GM23338 (cell line): Measurements from ENCODE around the gene KDM4C. TPM values are rescaled to one million over a fixed set of nuclear protein-coding genes. Genes with fewer than 3 reads are reported as not detected.
A peak's percentile ranks its signal among the peaks of the same experiment; 100 is the strongest.
"Not testable (repeated sequence)": the region's sequence is repeated elsewhere in the genome, so short reads cannot be mapped to it uniquely, and the experiment has no call there.

Experiments used
- ATAC-seq: fragments of 200-7000 bp; cut with Tn5 transposase; 3 replicates; pipeline ENCODE4 v1.9.1; 2020
- DNase-seq: peaks from one replicate; pipeline ENCODE4 v3.0.0-alpha.2; 2015; ENCODE audit warnings: low spot score
- H2AFZ ChIP-seq: fragments of 200-600 bp; sonication (generic); 2 replicates; pipeline ENCODE4 v1.8.0; 2016; ENCODE audit warnings: antibody characterized with exemption, mild to moderate bottlenecking, moderate library complexity
- H3F3A ChIP-seq: fragments of 200-600 bp; sonication (generic); replicated peaks from 2 replicates; pipeline ENCODE4 v1.8.0; 2017; ENCODE audit warnings: antibody characterized with exemption, mixed run types, low read depth
- H3K27ac ChIP-seq: fragments of 200-600 bp; sonication (generic); 2 replicates; pipeline ENCODE4 v1.6.1; 2016; ENCODE audit warnings: low read depth
- H3K27me3 ChIP-seq: fragments of 200-600 bp; sonication (generic); 2 replicates; pipeline ENCODE4 v1.8.0; 2016; ENCODE audit warnings: mild to moderate bottlenecking, mixed run types, moderate library complexity; ENCODE audit not compliant: insufficient read depth
- H3K36me3 ChIP-seq: fragments of 200-600 bp; sonication (generic); 2 replicates; pipeline ENCODE4 v1.8.0; 2016; ENCODE audit warnings: mild to moderate bottlenecking; ENCODE audit not compliant: insufficient read depth
- H3K4me1 ChIP-seq: fragments of 200-600 bp; sonication (generic); 2 replicates; pipeline ENCODE4 v1.8.0; 2016; ENCODE audit warnings: mild to moderate bottlenecking, moderate library complexity; ENCODE audit not compliant: insufficient read depth
- H3K4me2 ChIP-seq: fragments of 200-600 bp; sonication (generic); 2 replicates; pipeline ENCODE4 v1.7.1; 2017; ENCODE audit warnings: mixed run types
- H3K4me3 ChIP-seq: fragments of 200-600 bp; sonication (generic); 2 replicates; pipeline ENCODE4 v1.6.1; 2016; ENCODE audit warnings: mixed run types
- H3K79me2 ChIP-seq: fragments of 200-600 bp; sonication (generic); replicated peaks from 2 replicates; pipeline ENCODE4 v1.8.0; 2017; ENCODE audit warnings: mild to moderate bottlenecking; ENCODE audit not compliant: insufficient read depth
- H3K9me2 ChIP-seq: fragments of 200-600 bp; sonication (generic); 2 replicates; pipeline ENCODE4 v1.8.0; 2017; ENCODE audit not compliant: insufficient read depth
- H4K20me1 ChIP-seq: fragments of 200-600 bp; sonication (generic); replicated peaks from 2 replicates; pipeline ENCODE4 v1.8.0; 2017; ENCODE audit warnings: mild to moderate bottlenecking; ENCODE audit not compliant: insufficient read depth
- H3K27ac Mint-ChIP-seq: 2 replicates; pipeline ENCODE4 v1.8.0; 2020; ENCODE audit warnings: inconsistent platforms, mild to moderate bottlenecking, moderate library complexity, mixed read lengths
- H3K27me3 Mint-ChIP-seq: 3 replicates; pipeline ENCODE4 v1.8.0; 2022; ENCODE audit warnings: low read depth, mild to moderate bottlenecking, moderate library complexity, mixed read lengths, inconsistent platforms; ENCODE audit not compliant: insufficient read depth, poor library complexity
- H3K36me3 Mint-ChIP-seq: 3 replicates; pipeline ENCODE4 v1.8.0; 2021; ENCODE audit warnings: low read depth, mild to moderate bottlenecking, inconsistent platforms, moderate library complexity, mixed read lengths
- H3K4me1 Mint-ChIP-seq: 3 replicates; pipeline ENCODE4 v1.8.0; 2020; ENCODE audit warnings: mild to moderate bottlenecking, inconsistent platforms, mixed read lengths
- H3K4me3 Mint-ChIP-seq: 3 replicates; pipeline ENCODE4 v1.8.0; 2021; ENCODE audit warnings: moderate library complexity, mild to moderate bottlenecking, inconsistent platforms, mixed read lengths
- H3K9me3 Mint-ChIP-seq: 3 replicates; pipeline ENCODE4 v1.8.0; 2020; ENCODE audit warnings: moderate library complexity, mild to moderate bottlenecking, inconsistent platforms, mixed read lengths
- EZH2 ChIP-seq: fragments of 200-600 bp; sonication (generic); IDR thresholded peaks from one replicate; pipeline ENCODE4 v1.8.0; 2017; ENCODE audit warnings: antibody characterized with exemption, mild to moderate bottlenecking, low read depth; ENCODE audit not compliant: unreplicated experiment
- EZH2phosphoT487 ChIP-seq: fragments of 200-600 bp; sonication (generic); IDR thresholded peaks from one replicate; pipeline ENCODE4 v1.8.1; 2018; ENCODE audit warnings: antibody characterized with exemption; ENCODE audit not compliant: unreplicated experiment
- JUNB ChIP-seq: IDR thresholded peaks from one replicate; pipeline ENCODE4 v1.6.1; 2016; ENCODE audit warnings: antibody characterized with exemption; ENCODE audit not compliant: unreplicated experiment
- NANOG ChIP-seq: IDR thresholded peaks from 2 replicates; pipeline ENCODE4 v1.6.1; 2016; ENCODE audit warnings: antibody characterized with exemption, borderline replicate concordance
- POLR2AphosphoS5 ChIP-seq: IDR thresholded peaks from 2 replicates; pipeline ENCODE4 v1.6.1; 2016; ENCODE audit warnings: antibody characterized with exemption, low read depth
- STAT1 ChIP-seq: IDR thresholded peaks from one replicate; pipeline ENCODE4 v1.6.1; 2016; ENCODE audit warnings: antibody characterized with exemption; ENCODE audit not compliant: unreplicated experiment
- ZNF114 ChIP-seq: fragments of 250-450 bp; sonication (Bioruptor Pico); IDR thresholded peaks from 2 replicates; pipeline ENCODE4 v1.5.0; 2020; ENCODE audit warnings: mild to moderate bottlenecking, moderate library complexity
- ZNF331 ChIP-seq: fragments of 250-450 bp; sonication (Bioruptor Pico); IDR thresholded peaks from 2 replicates; pipeline ENCODE4 v1.5.0; 2020; ENCODE audit warnings: low read depth, mild to moderate bottlenecking, moderate library complexity
- polyA plus RNA-seq: library from polyadenylated mRNA; unstranded; fragments of >200 nt; fragmentation: Nextera tagmentation; extraction: Ambion mirVana; gene quantifications from 2 replicates; pipeline ENCODE4 v1.2.1, GENCODE V29; 2016
- total RNA-seq: library from RNA; depleted of rRNA; stranded (reverse); fragments of >200 nt; shearing (Covaris generic); gene quantifications from 2 replicates; pipeline ENCODE4 v1.2.3, GENCODE V29; 2014
- TF ChIP-seq, protein P1 (sequence below), 2 experiments: fragments of 200-600 bp in 1 of 2; sonication (generic) in 1 of 2; conservative IDR thresholded peaks; 2 replicates each; pipeline versions ENCODE4 v1.5.1 to v1.6.1; 2016 to 2017; ENCODE audit warnings: antibody characterized with exemption in 2 of 2, low read depth in 2 of 2, mild to moderate bottlenecking in 2 of 2, moderate library complexity in 1 of 2

Gene KDM4C
- total and polyA plus RNA-seq, 2 experiments from 2014 or later, result 12.0 to 43.8 TPM

- peaks cover 3% of the 10 kb centered on the region; the same call in 1 of the 2 replicates for H3K36me3 ChIP-seq
- Mint-ChIP-seq H3K9me3 (peaks cover 18% of the 10 kb centered on the region), H3K27me3 (peaks cover 1% of the 10 kb centered on the region), H3K27ac (no peak overlapping the region), H3K4me3 (no peak overlapping the region), H3K4me1 (no peaks in the 10 kb centered on the region), H3K36me3 (peaks cover 8% of the 10 kb centered on the region)
- no peak overlapping the region for H2AFZ ChIP-seq
- H3K4me1 ChIP-seq, result no peaks in the 10 kb centered on the region
- H4K20me1 ChIP-seq, result no peaks in the 10 kb centered on the region
- no peak overlapping the region for H3K4me3 ChIP-seq
- H3K79me2 ChIP-seq, result no peaks in the 10 kb centered on the region
- no peaks in the 10 kb centered on the region for H3K9me2 ChIP-seq
- H3K27me3 ChIP-seq, result no peaks in the 10 kb centered on the region
- no peaks in the 10 kb centered on the region for H3F3A ChIP-seq
- TF ChIP-seq, protein P1, sequence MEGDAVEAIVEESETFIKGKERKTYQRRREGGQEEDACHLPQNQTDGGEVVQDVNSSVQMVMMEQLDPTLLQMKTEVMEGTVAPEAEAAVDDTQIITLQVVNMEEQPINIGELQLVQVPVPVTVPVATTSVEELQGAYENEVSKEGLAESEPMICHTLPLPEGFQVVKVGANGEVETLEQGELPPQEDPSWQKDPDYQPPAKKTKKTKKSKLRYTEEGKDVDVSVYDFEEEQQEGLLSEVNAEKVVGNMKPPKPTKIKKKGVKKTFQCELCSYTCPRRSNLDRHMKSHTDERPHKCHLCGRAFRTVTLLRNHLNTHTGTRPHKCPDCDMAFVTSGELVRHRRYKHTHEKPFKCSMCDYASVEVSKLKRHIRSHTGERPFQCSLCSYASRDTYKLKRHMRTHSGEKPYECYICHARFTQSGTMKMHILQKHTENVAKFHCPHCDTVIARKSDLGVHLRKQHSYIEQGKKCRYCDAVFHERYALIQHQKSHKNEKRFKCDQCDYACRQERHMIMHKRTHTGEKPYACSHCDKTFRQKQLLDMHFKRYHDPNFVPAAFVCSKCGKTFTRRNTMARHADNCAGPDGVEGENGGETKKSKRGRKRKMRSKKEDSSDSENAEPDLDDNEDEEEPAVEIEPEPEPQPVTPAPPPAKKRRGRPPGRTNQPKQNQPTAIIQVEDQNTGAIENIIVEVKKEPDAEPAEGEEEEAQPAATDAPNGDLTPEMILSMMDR (conservative IDR thresholded peaks at IDR 0.05; ENCODE audit: low read depth in 2 of 2), result peak; percentile 54 to 63
- TF ChIP-seq STAT1 (no peak), EZH2phosphoT487 (no peak)
- no peak for ATAC-seq
- no peak overlapping the region for H3K27ac ChIP-seq
- DNase-seq, result peak; percentile 47
- no peak overlapping the region for H3K4me2 ChIP-seq
These were observed 18.6 kb upstream of the KDM4C start for GRCh38 chr9:6739218-6739617.

DNA sequence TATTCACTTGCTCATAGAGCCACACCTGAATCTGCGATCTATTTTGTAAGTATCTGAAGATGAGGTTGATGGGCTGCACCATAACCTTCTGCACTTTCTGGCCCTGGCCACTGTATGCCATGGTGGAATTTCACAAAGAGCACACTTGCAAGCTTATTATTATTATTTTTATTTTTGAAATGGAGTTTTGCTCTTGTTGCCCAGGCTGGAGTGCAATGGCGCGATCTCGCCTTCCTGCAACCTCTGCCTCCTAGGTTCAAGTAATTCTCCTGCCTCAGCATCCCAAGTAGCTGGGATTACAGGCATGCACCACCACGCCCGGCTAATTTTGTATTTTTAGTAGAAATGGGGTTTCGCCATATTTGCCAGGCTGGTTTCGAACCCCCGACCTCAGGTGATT lies 8.9 kb upstream of the KDM4C start:
- not testable (repeated sequence) for H3K27me3 ChIP-seq, H3K79me2 ChIP-seq, H3K36me3 Mint-ChIP-seq, H3K4me1 Mint-ChIP-seq, H3K4me3 ChIP-seq, H3K4me3 Mint-ChIP-seq, ATAC-seq, H3K4me2 ChIP-seq, H3F3A ChIP-seq, H4K20me1 ChIP-seq, H3K27ac ChIP-seq, H3K9me3 Mint-ChIP-seq, H3K9me2 ChIP-seq, DNase-seq, H3K27me3 Mint-ChIP-seq, H3K4me1 ChIP-seq, H2AFZ ChIP-seq, H3K36me3 ChIP-seq, H3K27ac Mint-ChIP-seq

DNA sequence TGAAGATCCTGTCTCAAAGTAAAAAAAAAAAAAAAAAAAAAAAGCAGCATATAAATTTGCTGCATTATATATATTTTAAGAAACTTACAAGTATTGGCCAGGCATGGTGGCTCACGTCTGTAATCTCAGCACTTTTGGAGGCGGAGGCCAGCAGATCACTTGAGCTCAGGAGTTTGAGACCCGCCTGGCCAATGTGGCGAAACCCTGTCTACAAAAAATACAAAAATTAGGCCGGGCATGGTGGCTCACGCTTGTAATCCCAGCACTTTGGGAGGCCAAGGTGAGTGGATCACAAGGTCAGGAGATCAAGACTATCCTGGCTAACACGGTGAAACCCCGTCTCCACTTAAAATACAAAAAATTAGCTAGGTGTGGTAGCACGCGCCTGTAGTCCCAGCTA lies 2.9 kb upstream of the KDM4C start:
- Histone ChIP-seq H3F3A (0 out of 2 replicates have a peak, but pooled peaks cover 14% of the 10 kb centered on the region), H3K79me2 (peaks cover 13% of the 10 kb centered on the region)
- ATAC-seq, H3K4me3 Mint-ChIP-seq, H3K27me3 Mint-ChIP-seq, H3K27ac ChIP-seq, DNase-seq, H3K36me3 ChIP-seq, H3K9me2 ChIP-seq, H3K4me1 ChIP-seq, H3K4me1 Mint-ChIP-seq, H3K27me3 ChIP-seq, H4K20me1 ChIP-seq, H3K9me3 Mint-ChIP-seq, H3K27ac Mint-ChIP-seq, H3K4me3 ChIP-seq, H3K36me3 Mint-ChIP-seq, H2AFZ ChIP-seq, H3K4me2 ChIP-seq: not testable (repeated sequence)

DNA sequence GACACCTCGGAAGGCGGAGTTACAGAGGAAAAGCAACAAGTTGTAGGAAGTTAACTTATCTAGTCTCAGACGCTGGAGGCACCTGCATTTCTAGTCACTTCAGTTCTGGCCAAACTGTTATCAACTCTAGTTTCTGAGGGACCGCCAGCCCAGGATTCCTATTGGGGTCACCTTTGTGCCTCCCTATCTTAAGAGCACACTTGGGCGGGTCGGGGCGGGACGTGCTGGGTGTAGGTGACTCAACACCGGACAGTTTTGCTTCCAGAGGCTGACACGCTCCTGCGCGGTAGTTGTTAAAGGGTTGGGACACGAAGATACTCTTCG lies 679 bp upstream of the KDM4C start:
- peak; percentile 72 for DNase-seq
- H3K4me1 Mint-ChIP-seq, result peaks cover 19% of the 10 kb centered on the region
- H3K36me3 Mint-ChIP-seq, result no peaks in the 10 kb centered on the region
- TF ChIP-seq EZH2 (no peak), NANOG (no peak), POLR2AphosphoS5 (no peak), ZNF331 (no peak), ZNF114 (CRISPR knock-in tag) (no peak), JUNB (no peak)
- TF ChIP-seq, protein P1 (conservative IDR thresholded peaks at IDR 0.05; ENCODE audit: low read depth in 2 of 2), result no peak

More for the DNA sequence above, 679 bp upstream of the KDM4C start:
- peaks cover 16% of the 10 kb centered on the region for H3K27me3 Mint-ChIP-seq
- H3K27ac Mint-ChIP-seq, result peak overlapping the region; percentile 100
- peak; percentile 27 for ATAC-seq
- Histone ChIP-seq H3K4me3 (peak overlapping the region; percentile 96), H3K36me3 (no peaks in the 10 kb centered on the region), H3K9me2 (no peaks in the 10 kb centered on the region), H3K4me1 (peaks cover 14% of the 10 kb centered on the region; the same call in 1 of the 2 replicates), H3K27me3 (no peaks in the 10 kb centered on the region), H3K27ac (peak overlapping the region; percentile 96), H4K20me1 (no peaks in the 10 kb centered on the region), H3K79me2 (peaks cover 35% of the 10 kb centered on the region), H3F3A (0 out of 2 replicates have a peak, but pooled peaks cover 14% of the 10 kb centered on the region), H3K4me2 (peak overlapping the region; percentile 83), H2AFZ (peak overlapping the region; percentile 94)
- H3K4me3 Mint-ChIP-seq, result peak overlapping the region; percentile 92
- H3K9me3 Mint-ChIP-seq, result no peaks in the 10 kb centered on the region
